A549 (cell line): ENCODE data around the gene FIBP. TPM values are rescaled to one million over a fixed set of nuclear protein-coding genes. Genes with fewer than 3 reads are reported as not detected.

Experiments used
- ATAC-seq, 2 experiments: fragments of 200-7000 bp in 1 of 2; fragments of >200 bp in 1 of 2; cut with Nextera tagmentation in 1 of 2; cut with Tn5 transposase in 1 of 2; 3 replicates each; pipeline versions ENCODE4 v1.8.0 to v1.9.1; 2018 to 2020; ENCODE audit warnings: mild to moderate bottlenecking in 1 of 2, moderate library complexity in 1 of 2
- CTCF ChIA-PET: fragments of 300-600 bp; sonication (Branson Sonifier 250); formaldehyde crosslinking; extraction: SDS; loops from one replicate; lab custom pipeline; 2021; ENCODE audit warnings: antibody characterized with exemption, inconsistent platforms; lab: Yijun Ruan, JAX
- POLR2A ChIA-PET: fragments of 350-600 bp; formaldehyde crosslinking; extraction: SDS; loops from one replicate; lab custom pipeline; 2021; ENCODE audit warnings: antibody characterized with exemption, inconsistent platforms; lab: Yijun Ruan, JAX
- DNase-seq, 2 experiments: peaks; one replicate each; pipeline versions ENCODE4 v3.0.0 to v3.0.0-alpha.2; 2011 to 2016; ENCODE audit warnings: low read depth in 1 of 2, low spot score in 1 of 2
- FAIRE-seq: peaks from 2 replicates; lab custom pipeline; 2011; peaks lifted over from hg19 to GRCh38; lab: Jason Lieb, UNC
- H3K27ac ChIP-seq, 2 experiments: fragments of >200 bp; sonication (Bioruptor Twin); formaldehyde crosslinking; 3 replicates each; pipeline ENCODE4 v1.5.1; 2016 to 2017
- H3K4me1 ChIP-seq: fragments of >200 bp; sonication (Bioruptor Twin); formaldehyde crosslinking; 3 replicates; pipeline ENCODE4 v1.6.1; 2016
- H3K4me2 ChIP-seq: fragments of >200 bp; sonication (Bioruptor Twin); formaldehyde crosslinking; 3 replicates; pipeline ENCODE4 v1.6.1; 2016
- H3K4me3 ChIP-seq: fragments of >200 bp; sonication (Bioruptor Twin); formaldehyde crosslinking; 3 replicates; pipeline ENCODE4 v1.5.1; 2016
- H3K9me3 ChIP-seq: fragments of >200 bp; sonication (Bioruptor Twin); formaldehyde crosslinking; 3 replicates; pipeline ENCODE4 v1.6.1; 2016
- CBX2 ChIP-seq: fragments of 200-600 bp; sonication (generic); IDR thresholded peaks from 2 replicates; pipeline ENCODE4 v1.6.1; 2016; ENCODE audit warnings: low read depth, mild to moderate bottlenecking, borderline replicate concordance
- CBX8 ChIP-seq: fragments of 200-600 bp; sonication (generic); IDR thresholded peaks from 2 replicates; pipeline ENCODE4 v1.6.1; 2016
- CHD4 ChIP-seq: fragments of 200-600 bp; sonication (generic); IDR thresholded peaks from 2 replicates; pipeline ENCODE4 v1.6.1; 2016; ENCODE audit warnings: antibody characterized with exemption, mild to moderate bottlenecking, borderline replicate concordance
- EHF ChIP-seq: fragments of 250-450 bp; sonication (Bioruptor Pico); IDR thresholded peaks from 2 replicates; pipeline ENCODE4 v1.5.0; 2020; ENCODE audit warnings: mild to moderate bottlenecking
- EP300 ChIP-seq, 2 experiments: fragments of >200 bp; sonication (Bioruptor Twin); formaldehyde crosslinking; IDR thresholded peaks; 2 replicates in 1 of 2; 3 replicates in 1 of 2; pipeline ENCODE4 v1.6.1; 2016 to 2017
- JUNB ChIP-seq: fragments of >200 bp; sonication (Bioruptor Twin); formaldehyde crosslinking; IDR thresholded peaks from 2 replicates; pipeline ENCODE4 v1.6.1; 2016
- MAFK ChIP-seq: fragments of 450-650 bp; IDR thresholded peaks from 2 replicates; pipeline ENCODE4 v1.6.1; 2014; ENCODE audit not compliant: partially characterized antibody
- RAD21 ChIP-seq, 2 experiments: fragments of >200 bp in 1 of 2; sonication (Bioruptor Twin) in 1 of 2; formaldehyde crosslinking in 1 of 2; IDR thresholded peaks in 1 of 2; conservative IDR thresholded peaks in 1 of 2; 2 replicates in 1 of 2; 3 replicates in 1 of 2; pipeline ENCODE4 v1.6.1; 2012 to 2018; ENCODE audit warnings: inconsistent platforms in 1 of 2
- RCOR1 ChIP-seq: fragments of 150-350 bp; IDR thresholded peaks from 2 replicates; pipeline ENCODE4 v1.6.1; 2014; ENCODE audit warnings: antibody characterized with exemption, low read length, low read depth
- ZC3H11A ChIP-seq: fragments of 450-650 bp; IDR thresholded peaks from 2 replicates; pipeline ENCODE4 v1.6.1; 2014; ENCODE audit warnings: antibody characterized with exemption, mild to moderate bottlenecking
- ZNF302 ChIP-seq: fragments of 250-450 bp; sonication (Bioruptor Pico); IDR thresholded peaks from 2 replicates; pipeline ENCODE4 v1.9.0; 2021; ENCODE audit warnings: inconsistent platforms, mild to moderate bottlenecking, moderate library complexity
- ZSCAN20 ChIP-seq: fragments of 250-450 bp; sonication (Bioruptor Pico); IDR thresholded peaks from 2 replicates; pipeline ENCODE4 v1.8.0; 2022; ENCODE audit warnings: mild to moderate bottlenecking, moderate library complexity
- WGBS: methylation state at CpG from one replicate; pipeline ENCODE4 v1.1.6; 2017; ENCODE audit errors: missing lambda C conversion rate; 5-methylcytosine and 5-hydroxymethylcytosine counted together
- polyA plus RNA-seq, 4 experiments: library from polyadenylated mRNA; depleted of rRNA in 3 of 4; stranded (reverse); fragments of >200 nt; fragmentation: RNase III in 1 of 4; extraction: RNeasy Plus Mini Kit Qiagen cat#74134 plus additional on column Dnase treatment in 1 of 4; gene quantifications; 2 replicates in 3 of 4; 3 replicates in 1 of 4; pipeline ENCODE4 v1.2.3, GENCODE V29; 2011 to 2017
- TF ChIP-seq, protein P1 (sequence below): IDR thresholded peaks from 2 replicates; pipeline ENCODE4 v1.6.1; 2012; ENCODE audit warnings: low read depth, borderline replicate concordance
- TF ChIP-seq, protein P2 (sequence below): fragments of 450-650 bp; IDR thresholded peaks from 2 replicates; pipeline ENCODE4 v1.6.1; 2014; ENCODE audit warnings: antibody characterized with exemption
- TF ChIP-seq, protein P3 (sequence below): fragments of >200 bp; sonication (Bioruptor Twin); formaldehyde crosslinking; IDR thresholded peaks from 3 replicates; pipeline ENCODE4 v1.6.1; 2016
- TF ChIP-seq, protein P4 (sequence below): fragments of >200 bp; sonication (Bioruptor Twin); formaldehyde crosslinking; IDR thresholded peaks from 2 replicates; pipeline ENCODE4 v1.6.1; 2016
- TF ChIP-seq, protein P5 (sequence below): fragments of >200 bp; sonication (Bioruptor Twin); formaldehyde crosslinking; IDR thresholded peaks from 3 replicates; pipeline ENCODE4 v1.5.1; 2016

FIBP gene
- polyA plus RNA-seq, 2 of the 4 experiments (the other 2 are of a cell fraction): 60.4 to 72.2 TPM

DNA sequence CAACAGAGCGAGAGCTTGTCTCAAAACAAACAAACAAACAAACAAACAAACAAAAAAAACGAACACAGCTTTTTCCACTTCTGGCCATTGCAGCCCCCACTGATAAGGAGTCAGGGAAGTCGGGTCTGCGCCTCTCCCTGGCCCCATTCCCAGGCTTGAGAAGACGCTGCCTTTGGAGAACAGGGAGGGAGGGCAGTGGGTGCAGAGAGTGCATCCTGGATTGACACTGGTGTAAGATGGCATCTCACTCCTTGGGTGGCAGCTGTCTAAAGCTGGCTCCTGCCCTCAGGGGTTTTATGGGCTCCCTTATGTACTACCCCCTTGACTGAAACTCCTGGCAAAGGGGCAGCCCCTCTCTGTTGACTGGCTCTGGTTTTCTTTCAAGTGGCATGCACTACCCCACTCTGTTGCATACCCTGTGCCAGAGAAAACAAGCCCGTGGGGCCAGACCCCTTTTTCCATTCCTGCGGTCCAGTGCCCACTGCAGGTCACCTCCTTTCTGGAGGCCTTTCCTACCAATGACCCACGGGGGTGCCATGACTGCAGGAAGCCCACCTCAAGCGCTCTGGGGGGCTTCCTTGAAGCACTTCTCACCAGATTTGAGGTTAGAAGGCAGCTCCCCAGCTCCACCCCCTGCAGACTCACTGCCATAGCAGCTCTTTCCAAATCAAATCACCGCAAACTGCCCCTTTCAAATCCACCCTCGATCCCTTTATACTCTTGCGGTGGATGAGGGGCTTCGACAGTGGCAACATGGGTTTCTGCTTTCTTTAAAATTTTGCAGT lies 43.7 kb upstream of the FIBP start:
- H3K27ac ChIP-seq: no peak overlapping the region; a peak in 1 of 6 replicates
- H3K4me2 ChIP-seq: peak overlapping the region; percentile 58; the same call in 1 of the 3 replicates
- no peak for FAIRE-seq
- no peak overlapping the region for H3K4me3 ChIP-seq
- no peaks in the 10 kb centered on the region for H3K9me3 ChIP-seq
- POLR2A ChIA-PET: interaction anchor here (0.6 kb wide), 1 partner anchor 86 kb away, joined by 4 read pairs; no protein-coding TSS in a partner anchor
- WGBS: 73% methylated on average over 13 of the region's 13 CpGs
- DNase-seq: no peak
- H3K4me1 ChIP-seq: peaks cover 9% of the 10 kb centered on the region; the same call in 1 of the 3 replicates
- peak; percentile 53 to 55 for ATAC-seq
- TF ChIP-seq, protein P1, sequence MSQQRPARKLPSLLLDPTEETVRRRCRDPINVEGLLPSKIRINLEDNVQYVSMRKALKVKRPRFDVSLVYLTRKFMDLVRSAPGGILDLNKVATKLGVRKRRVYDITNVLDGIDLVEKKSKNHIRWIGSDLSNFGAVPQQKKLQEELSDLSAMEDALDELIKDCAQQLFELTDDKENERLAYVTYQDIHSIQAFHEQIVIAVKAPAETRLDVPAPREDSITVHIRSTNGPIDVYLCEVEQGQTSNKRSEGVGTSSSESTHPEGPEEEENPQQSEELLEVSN: 0 out of 2 replicates have a peak, but pooled peaks have one; percentile 10
- no peak for TF ChIP-seq CHD4
- no peak for TF ChIP-seq RAD21 (conservative IDR thresholded peaks at IDR 0.05 in 1 of 2, IDR thresholded peaks at IDR 0.05 in 1 of 2)
- CTCF ChIA-PET: interaction anchor here (0.8 to 2.6 kb wide), 12 partner anchors 9 to 221 kb away, joined by 3 to 15 read pairs (median 4); partner anchors contain the start of genes CCDC85B, FIBP and MUS81

DNA sequence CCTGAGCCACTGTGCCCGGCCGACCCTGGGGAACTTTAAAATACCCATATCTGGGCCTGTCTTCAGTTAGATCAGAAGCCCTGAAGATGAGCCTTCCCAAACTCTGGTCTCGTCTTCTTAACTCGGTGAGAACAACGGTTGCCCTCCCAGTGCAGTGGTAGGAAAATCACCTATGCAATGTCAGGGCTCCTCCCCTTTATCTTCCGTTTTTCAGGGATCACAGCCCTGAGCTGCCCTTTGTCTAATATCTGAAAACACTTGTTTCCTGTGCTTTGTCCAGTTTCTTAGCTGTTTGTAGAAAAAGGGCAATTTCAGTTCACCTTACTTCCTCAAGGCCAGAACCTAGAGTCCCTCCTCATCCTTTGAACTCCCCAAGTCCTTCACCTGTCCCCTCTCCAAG lies 40.4 kb upstream of the FIBP start:
- ATAC-seq: no peak
- Histone ChIP-seq H3K4me3 (no peak overlapping the region), H3K9me3 (no peaks in the 10 kb centered on the region), H3K4me1 (peaks cover 9% of the 10 kb centered on the region; the same call in 1 of the 3 replicates), H3K27ac (no peak overlapping the region), H3K4me2 (no peak overlapping the region)
- DNase-seq: no peak
- POLR2A ChIA-PET: no interaction called here
- 89% methylated on average over 6 of the region's 6 CpGs for WGBS
- CTCF ChIA-PET: interaction anchor here (0.9 to 1.4 kb wide), 3 partner anchors 16 to 149 kb away, joined by 3 to 4 read pairs (median 3); no protein-coding TSS in a partner anchor
- TF ChIP-seq EHF (CRISPR knock-in tag) (no peak), MAFK (no peak), CBX2 (no peak), ZC3H11A (no peak), ZNF302 (CRISPR knock-in tag) (no peak), EP300 (IDR thresholded peaks at IDR 0.05) (no peak), CBX8 (no peak), ZSCAN20 (CRISPR knock-in tag) (no peak), RCOR1 (no peak), JUNB (no peak)
- TF ChIP-seq, protein P2, sequence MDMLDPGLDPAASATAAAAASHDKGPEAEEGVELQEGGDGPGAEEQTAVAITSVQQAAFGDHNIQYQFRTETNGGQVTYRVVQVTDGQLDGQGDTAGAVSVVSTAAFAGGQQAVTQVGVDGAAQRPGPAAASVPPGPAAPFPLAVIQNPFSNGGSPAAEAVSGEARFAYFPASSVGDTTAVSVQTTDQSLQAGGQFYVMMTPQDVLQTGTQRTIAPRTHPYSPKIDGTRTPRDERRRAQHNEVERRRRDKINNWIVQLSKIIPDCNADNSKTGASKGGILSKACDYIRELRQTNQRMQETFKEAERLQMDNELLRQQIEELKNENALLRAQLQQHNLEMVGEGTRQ: no peak
- TF ChIP-seq, protein P3, sequence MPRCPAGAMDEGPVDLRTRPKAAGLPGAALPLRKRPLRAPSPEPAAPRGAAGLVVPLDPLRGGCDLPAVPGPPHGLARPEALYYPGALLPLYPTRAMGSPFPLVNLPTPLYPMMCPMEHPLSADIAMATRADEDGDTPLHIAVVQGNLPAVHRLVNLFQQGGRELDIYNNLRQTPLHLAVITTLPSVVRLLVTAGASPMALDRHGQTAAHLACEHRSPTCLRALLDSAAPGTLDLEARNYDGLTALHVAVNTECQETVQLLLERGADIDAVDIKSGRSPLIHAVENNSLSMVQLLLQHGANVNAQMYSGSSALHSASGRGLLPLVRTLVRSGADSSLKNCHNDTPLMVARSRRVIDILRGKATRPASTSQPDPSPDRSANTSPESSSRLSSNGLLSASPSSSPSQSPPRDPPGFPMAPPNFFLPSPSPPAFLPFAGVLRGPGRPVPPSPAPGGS: no peak
- TF ChIP-seq, protein P4, sequence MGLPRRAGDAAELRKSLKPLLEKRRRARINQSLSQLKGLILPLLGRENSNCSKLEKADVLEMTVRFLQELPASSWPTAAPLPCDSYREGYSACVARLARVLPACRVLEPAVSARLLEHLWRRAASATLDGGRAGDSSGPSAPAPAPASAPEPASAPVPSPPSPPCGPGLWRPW: no peak
- TF ChIP-seq, protein P5, sequence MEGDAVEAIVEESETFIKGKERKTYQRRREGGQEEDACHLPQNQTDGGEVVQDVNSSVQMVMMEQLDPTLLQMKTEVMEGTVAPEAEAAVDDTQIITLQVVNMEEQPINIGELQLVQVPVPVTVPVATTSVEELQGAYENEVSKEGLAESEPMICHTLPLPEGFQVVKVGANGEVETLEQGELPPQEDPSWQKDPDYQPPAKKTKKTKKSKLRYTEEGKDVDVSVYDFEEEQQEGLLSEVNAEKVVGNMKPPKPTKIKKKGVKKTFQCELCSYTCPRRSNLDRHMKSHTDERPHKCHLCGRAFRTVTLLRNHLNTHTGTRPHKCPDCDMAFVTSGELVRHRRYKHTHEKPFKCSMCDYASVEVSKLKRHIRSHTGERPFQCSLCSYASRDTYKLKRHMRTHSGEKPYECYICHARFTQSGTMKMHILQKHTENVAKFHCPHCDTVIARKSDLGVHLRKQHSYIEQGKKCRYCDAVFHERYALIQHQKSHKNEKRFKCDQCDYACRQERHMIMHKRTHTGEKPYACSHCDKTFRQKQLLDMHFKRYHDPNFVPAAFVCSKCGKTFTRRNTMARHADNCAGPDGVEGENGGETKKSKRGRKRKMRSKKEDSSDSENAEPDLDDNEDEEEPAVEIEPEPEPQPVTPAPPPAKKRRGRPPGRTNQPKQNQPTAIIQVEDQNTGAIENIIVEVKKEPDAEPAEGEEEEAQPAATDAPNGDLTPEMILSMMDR: no peak
- FAIRE-seq: no peak
